CD4-positive, CD25-positive, alpha-beta regulatory T cell (primary cell): ENCODE results near the gene MSGN1. TPM values are rescaled to one million over a fixed set of nuclear protein-coding genes. Genes with fewer than 3 reads are reported as not detected.
"Not testable (repeated sequence)": the region's sequence is repeated elsewhere in the genome, so short reads cannot be mapped to it uniquely, and the experiment has no call there.

Source experiments
- ATAC-seq, 2 donors: fragments of 150-1000 bp; cut with Tn5 transposase; one replicate each; pipeline ENCODE4 v1.10.0; 2021; ENCODE audit warnings: low read depth in 2 of 2, moderate number of reproducible peaks in 2 of 2, moderate library complexity in 1 of 2
- DNase-seq, 3 donors: peaks; one replicate each; pipeline versions ENCODE4 v3.0.0 to v3.0.0-alpha.2; 2012 to 2022; ENCODE audit warnings: mixed read lengths in 1 of 3
- H3K27ac ChIP-seq: one replicate; pipeline ENCODE4 v1.7.0; 2013; ENCODE audit warnings: mild to moderate bottlenecking, low read length; ENCODE audit not compliant: insufficient read depth, poor library complexity, severe bottlenecking
- H3K27me3 ChIP-seq: one replicate; pipeline ENCODE4 v1.7.0; 2013; ENCODE audit warnings: low read length; ENCODE audit not compliant: control insufficient read depth, insufficient read depth
- H3K36me3 ChIP-seq: one replicate; pipeline ENCODE4 v1.7.0; 2013; ENCODE audit warnings: mild to moderate bottlenecking, low read length, moderate library complexity; ENCODE audit not compliant: control insufficient read depth, insufficient read depth
- H3K4me1 ChIP-seq: 2 replicates; pipeline ENCODE4 v1.7.0; 2013; ENCODE audit warnings: mild to moderate bottlenecking, low read length; ENCODE audit not compliant: insufficient read depth, control insufficient read depth, poor library complexity, severe bottlenecking
- H3K4me3 ChIP-seq: one replicate; pipeline ENCODE4 v1.7.0; 2013; ENCODE audit warnings: low read depth, mild to moderate bottlenecking, low read length, moderate library complexity
- H3K9me3 ChIP-seq, 2 experiments: 1 replicate in 1 of 2; 2 replicates in 1 of 2; pipeline ENCODE4 v1.7.0; 2013; ENCODE audit warnings: low read length in 2 of 2, mild to moderate bottlenecking in 1 of 2, moderate library complexity in 1 of 2; ENCODE audit not compliant: control insufficient read depth in 2 of 2
- H3K27ac Mint-ChIP-seq, 3 donors: one replicate each; pipeline ENCODE4 v1.8.0; 2020 to 2022; ENCODE audit warnings: mild to moderate bottlenecking in 3 of 3, mixed read lengths in 3 of 3, moderate library complexity in 2 of 3
- H3K27me3 Mint-ChIP-seq: one replicate; pipeline ENCODE4 v1.8.0; 2022; ENCODE audit warnings: mild to moderate bottlenecking, mixed read lengths
- H3K36me3 Mint-ChIP-seq: one replicate; pipeline ENCODE4 v1.8.0; 2020; ENCODE audit warnings: mixed read lengths
- H3K4me1 Mint-ChIP-seq, 4 donors: one replicate each; pipeline ENCODE4 v1.8.0; 2020 to 2022; ENCODE audit warnings: mixed read lengths in 4 of 4, mild to moderate bottlenecking in 1 of 4
- H3K4me3 Mint-ChIP-seq, 4 donors: one replicate each; pipeline ENCODE4 v1.8.0; 2020 to 2022; ENCODE audit warnings: mild to moderate bottlenecking in 4 of 4, mixed read lengths in 4 of 4, moderate library complexity in 3 of 4
- H3K9me3 Mint-ChIP-seq, 7 donors: one replicate each; pipeline ENCODE4 v1.8.0; 2020 to 2022; ENCODE audit warnings: mixed read lengths in 7 of 7, mild to moderate bottlenecking in 3 of 7, moderate library complexity in 2 of 7
- polyA plus RNA-seq, 4 donors: library from polyadenylated mRNA; unstranded; fragments of 300-500 nt; fragmentation: Illumina TruSeq; gene quantifications; one replicate each; pipeline ENCODE4 v1.2.3, GENCODE V29; 2021
- total RNA-seq: library from RNA; stranded (reverse); gene quantifications from one replicate; pipeline ENCODE4 v1.2.3, GENCODE V29; 2022

MSGN1 gene
- total and polyA plus RNA-seq, 5 donors from 2014 or later = not detected

DNA sequence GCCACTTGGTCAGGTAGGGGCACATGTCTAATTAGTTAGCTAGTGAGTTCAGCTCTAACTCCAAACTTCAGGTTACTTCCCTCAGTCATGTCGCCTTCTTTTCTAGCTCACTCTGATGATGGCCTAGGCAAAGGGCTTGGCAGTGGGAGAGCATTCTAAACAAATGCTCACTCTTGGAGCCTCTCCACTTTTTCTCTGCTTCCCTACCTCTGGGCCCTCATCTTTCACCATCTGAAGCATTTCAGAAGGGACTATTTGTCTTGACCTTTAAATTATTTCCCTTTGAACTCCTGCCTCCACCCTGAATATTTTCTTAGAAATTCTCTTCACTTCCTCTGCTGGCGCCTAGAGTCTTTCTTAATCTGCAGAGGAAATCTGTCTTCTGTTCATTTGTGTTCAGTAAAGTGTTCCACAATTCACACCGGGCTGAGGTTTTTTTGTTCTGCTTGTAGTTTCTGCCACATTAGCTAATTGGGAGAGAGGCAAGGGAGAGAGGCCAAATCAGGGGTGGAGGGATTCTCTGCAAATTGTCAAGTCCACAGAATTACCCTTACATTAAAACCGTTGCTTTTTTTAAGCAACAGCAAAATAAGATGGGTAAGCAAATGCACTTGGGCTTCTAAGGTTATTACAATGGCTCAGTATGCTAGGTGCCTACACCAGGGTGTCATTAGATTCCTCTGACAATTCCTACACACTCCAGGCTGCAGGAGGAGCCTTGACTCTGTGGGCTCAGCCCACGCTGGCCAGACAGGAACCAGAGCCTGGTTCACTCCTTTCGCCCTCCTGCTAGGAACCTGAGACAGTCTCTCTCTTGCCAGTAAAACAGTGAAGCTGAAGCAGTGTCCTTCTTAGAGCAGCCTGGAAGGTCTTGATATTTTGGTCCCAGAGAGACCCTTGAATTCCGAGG is 5.5 kb downstream of the MSGN1 start:
- Mint-ChIP-seq H3K36me3 (no peaks in the 10 kb centered on the region), H3K4me3 (peak overlapping the region in 2 of 4 donors; percentile 4 to 18), H3K4me1 (peaks cover 0 to 15% (median 6%) of the 10 kb centered on the region in 4 donors), H3K9me3 (peaks cover 0 to 4% (median 0%) of the 10 kb centered on the region in 7 donors), H3K27ac (peak overlapping the region in 1 of 3 donors; percentile 6), H3K27me3 (peaks cover 14% of the 10 kb centered on the region)
- no peak overlapping the region for H3K4me3 ChIP-seq
- no peaks in the 10 kb centered on the region for H3K27me3 ChIP-seq
- no peak for ATAC-seq
- no peaks in the 10 kb centered on the region for H3K36me3 ChIP-seq
- peak in 1 of 3 donors; percentile 72 for DNase-seq
- H3K9me3 ChIP-seq = no peaks in the 10 kb centered on the region
- no peaks in the 10 kb centered on the region for H3K4me1 ChIP-seq
- no peak overlapping the region for H3K27ac ChIP-seq

DNA sequence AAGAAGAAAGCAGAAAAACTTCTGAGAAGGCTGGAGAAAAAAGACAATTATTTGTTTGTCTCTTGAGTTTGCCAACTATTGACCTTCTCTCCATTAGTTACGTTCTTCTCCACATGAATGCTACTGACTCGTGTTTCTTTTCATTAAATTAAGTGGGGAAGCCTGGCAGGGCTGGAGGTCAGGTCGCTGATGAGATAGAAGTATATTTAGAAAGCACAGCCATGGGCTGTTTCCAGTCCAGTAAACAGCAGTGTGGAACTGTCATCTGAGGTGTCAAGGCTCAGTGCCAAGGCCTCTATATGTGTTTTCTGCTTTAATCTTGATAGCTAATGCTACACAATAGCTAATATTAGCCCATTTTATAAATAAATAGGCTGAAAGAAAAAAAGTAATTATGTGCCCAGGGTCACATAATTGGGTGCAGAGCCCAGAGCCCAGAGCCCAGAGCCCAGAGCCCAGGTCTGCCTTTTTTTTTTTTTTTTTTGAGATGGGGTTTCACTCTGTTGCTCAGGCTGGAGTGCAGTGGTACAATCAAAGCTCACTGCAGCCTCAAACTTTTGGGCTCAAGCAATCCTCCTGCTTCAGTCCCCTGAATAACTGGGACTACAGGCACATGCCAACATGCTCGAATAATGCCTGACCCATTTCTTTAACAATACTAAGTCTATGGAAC is 6.3 kb downstream of the MSGN1 start:
- Histone ChIP-seq H3K9me3 (no peaks in the 10 kb centered on the region), H3K27me3 (no peaks in the 10 kb centered on the region), H3K4me1 (no peaks in the 10 kb centered on the region), H3K4me3 (no peak overlapping the region), H3K27ac (no peak overlapping the region), H3K36me3 (no peaks in the 10 kb centered on the region)
- no peak for ATAC-seq
- Mint-ChIP-seq H3K27me3 (peaks cover 16% of the 10 kb centered on the region), H3K27ac (peak overlapping the region in 1 of 3 donors; percentile 6), H3K36me3 (no peaks in the 10 kb centered on the region), H3K9me3 (peaks cover 0 to 4% (median 0%) of the 10 kb centered on the region in 7 donors), H3K4me3 (no peak overlapping the region), H3K4me1 (peaks cover 0 to 15% (median 6%) of the 10 kb centered on the region in 4 donors)
- DNase-seq = no peak

- H3K27ac Mint-ChIP-seq, DNase-seq, H3K36me3 ChIP-seq, H3K4me1 ChIP-seq, H3K27ac ChIP-seq, H3K27me3 ChIP-seq, H3K36me3 Mint-ChIP-seq, H3K4me3 Mint-ChIP-seq, H3K9me3 ChIP-seq, H3K4me3 ChIP-seq, ATAC-seq, H3K9me3 Mint-ChIP-seq: not testable (repeated sequence)
- peaks cover 20% of the 10 kb centered on the region for H3K27me3 Mint-ChIP-seq
- peaks cover 0 to 15% (median 6%) of the 10 kb centered on the region in 4 donors for H3K4me1 Mint-ChIP-seq
Measured at GRCh38 chr2:17823646-17824045, 7.4 kb downstream of the MSGN1 start.

GRCh38 chr2:17827316-17827715 is 11.1 kb downstream of the MSGN1 start:
- H3K4me1 ChIP-seq = peaks cover 6% of the 10 kb centered on the region
- Mint-ChIP-seq H3K4me3 (no peak overlapping the region), H3K36me3 (no peaks in the 10 kb centered on the region), H3K4me1 (peaks cover 0 to 10% (median 6%) of the 10 kb centered on the region in 4 donors), H3K9me3 (peaks cover 0 to 5% (median 0%) of the 10 kb centered on the region in 7 donors), H3K27ac (no peak overlapping the region), H3K27me3 (peaks cover 49% of the 10 kb centered on the region)
- H3K27ac ChIP-seq = no peak overlapping the region
- ATAC-seq = no peak
- no peaks in the 10 kb centered on the region for H3K27me3 ChIP-seq
- H3K4me3 ChIP-seq = no peak overlapping the region
- H3K36me3 ChIP-seq = no peaks in the 10 kb centered on the region
- no peak for DNase-seq
- no peaks in the 10 kb centered on the region for H3K9me3 ChIP-seq

GRCh38 chr2:17827785-17828184 is 11.5 kb downstream of the MSGN1 start:
- Histone ChIP-seq H3K36me3 (no peaks in the 10 kb centered on the region), H3K9me3 (no peaks in the 10 kb centered on the region), H3K4me1 (peaks cover 6% of the 10 kb centered on the region), H3K4me3 (no peak overlapping the region), H3K27ac (no peak overlapping the region), H3K27me3 (peaks cover 2% of the 10 kb centered on the region)
- peaks cover 51% of the 10 kb centered on the region for H3K27me3 Mint-ChIP-seq
- peaks cover 0 to 5% (median 0%) of the 10 kb centered on the region in 7 donors for H3K9me3 Mint-ChIP-seq
- no peak overlapping the region for H3K4me3 Mint-ChIP-seq
- H3K36me3 Mint-ChIP-seq = no peaks in the 10 kb centered on the region
- no peak for ATAC-seq
- no peak overlapping the region for H3K27ac Mint-ChIP-seq
- peaks cover 0 to 7% (median 6%) of the 10 kb centered on the region in 4 donors for H3K4me1 Mint-ChIP-seq
- no peak for DNase-seq

GRCh38 chr2:17830053-17831034 is 14.1 kb downstream of the MSGN1 start:
- H3K9me3 Mint-ChIP-seq = peaks cover 0 to 2% (median 0%) of the 10 kb centered on the region in 7 donors
- peaks cover 0 to 7% (median 6%) of the 10 kb centered on the region in 4 donors for H3K4me1 Mint-ChIP-seq
- no peak overlapping the region for H3K27ac ChIP-seq
- peaks cover 4% of the 10 kb centered on the region for H3K27me3 ChIP-seq
- peak in 2 of 3 donors; percentile 20 to 59 for DNase-seq
- H3K27ac Mint-ChIP-seq = no peak overlapping the region
- no peaks in the 10 kb centered on the region for H3K9me3 ChIP-seq
- H3K4me3 Mint-ChIP-seq = no peak overlapping the region
- H3K4me3 ChIP-seq = no peak overlapping the region
- H3K4me1 ChIP-seq = peaks cover 6% of the 10 kb centered on the region
- no peaks in the 10 kb centered on the region for H3K36me3 Mint-ChIP-seq
- H3K36me3 ChIP-seq = no peaks in the 10 kb centered on the region
- peaks cover 46% of the 10 kb centered on the region for H3K27me3 Mint-ChIP-seq
- ATAC-seq = peak; percentile 25 to 57

DNA sequence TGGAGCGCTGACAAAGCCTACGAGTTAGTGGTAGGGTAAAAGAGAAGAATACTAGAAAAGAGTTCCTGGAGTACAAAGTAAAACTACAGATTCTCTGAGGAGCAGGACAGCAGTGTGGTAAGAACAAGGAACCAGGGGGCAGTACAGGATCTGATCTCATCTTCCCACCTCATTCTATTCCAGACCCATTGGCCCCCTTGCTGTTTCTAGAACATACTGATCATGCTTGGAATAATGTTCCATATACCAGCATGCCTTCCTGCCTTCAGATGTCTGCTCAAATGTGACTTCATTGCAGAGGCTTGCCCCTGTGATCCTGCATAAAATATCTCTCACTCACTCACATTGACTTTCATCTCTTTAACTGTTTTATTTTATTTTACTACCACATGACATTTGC is 19.3 kb downstream of the MSGN1 start:
- Histone ChIP-seq H3K36me3 (no peaks in the 10 kb centered on the region), H3K9me3 (no peaks in the 10 kb centered on the region), H3K4me1 (peaks cover 3% of the 10 kb centered on the region), H3K27me3 (peaks cover 5% of the 10 kb centered on the region), H3K27ac (no peak overlapping the region), H3K4me3 (no peak overlapping the region)
- no peak for ATAC-seq
- Mint-ChIP-seq H3K4me1 (peaks cover 0 to 7% (median 4%) of the 10 kb centered on the region in 4 donors), H3K4me3 (no peak overlapping the region), H3K36me3 (no peaks in the 10 kb centered on the region), H3K27ac (no peak overlapping the region), H3K27me3 (peaks cover 27% of the 10 kb centered on the region), H3K9me3 (no peaks in the 10 kb centered on the region)
- no peak for DNase-seq
